ENCODE results near the gene RNF217.

GRCh38 chr6:124928851-124929250 is 33.4 kb upstream of the RNF217 start:
- TF ChIP-seq CTCF (IDR thresholded peaks at IDR 0.05) (no peak), POLR2A (IDR thresholded peaks at IDR 0.05) (no peak)
